Skeletal muscle satellite cell (primary cell): ENCODE data around the gene LIN7B.
"Not testable (repeated sequence)": the region's sequence is repeated elsewhere in the genome, so short reads cannot be mapped to it uniquely, and the experiment has no call there.

ENCODE experiments used
- H3K27me3 ChIP-seq: 2 replicates; pipeline ENCODE4 v1.7.0; 2013; ENCODE audit warnings: low read length; ENCODE audit not compliant: control insufficient read depth, insufficient read depth
- H3K36me3 ChIP-seq: 2 replicates; pipeline ENCODE4 v1.7.0; 2013; ENCODE audit warnings: mild to moderate bottlenecking, control low read depth, low read length; ENCODE audit not compliant: insufficient read depth
- H3K4me1 ChIP-seq: 2 replicates; pipeline ENCODE4 v1.7.0; 2013; ENCODE audit warnings: low read length; ENCODE audit not compliant: control insufficient read depth, insufficient read depth
- H3K4me2 ChIP-seq: 2 replicates; pipeline ENCODE4 v1.7.0; 2013; ENCODE audit warnings: mild to moderate bottlenecking, low read length
- H3K4me3 ChIP-seq: 2 replicates; pipeline ENCODE4 v1.7.0; 2013; ENCODE audit warnings: low read length
- H3K9ac ChIP-seq: 2 replicates; pipeline ENCODE4 v1.7.0; 2013; ENCODE audit warnings: mild to moderate bottlenecking, low read depth, low read length, moderate library complexity
- H3K9me3 ChIP-seq: replicated peaks from 2 replicates; pipeline ENCODE4 v1.7.0; 2013; ENCODE audit warnings: mild to moderate bottlenecking, control low read depth, low read length

The LIN7B gene

GRCh38 chr19:49141352-49141751 lies 27.2 kb downstream of the LIN7B start:
- peaks cover 16% of the 10 kb centered on the region for H3K4me1 ChIP-seq
- no peak overlapping the region for H3K9ac ChIP-seq
- H3K27me3 ChIP-seq, result no peaks in the 10 kb centered on the region
- H3K4me2 ChIP-seq, result no peak overlapping the region
- no peaks in the 10 kb centered on the region for H3K36me3 ChIP-seq
- no peaks in the 10 kb centered on the region for H3K9me3 ChIP-seq
- no peak overlapping the region for H3K4me3 ChIP-seq

- peak overlapping the region; percentile 75 for H3K4me3 ChIP-seq
- H3K9ac ChIP-seq, result peak overlapping the region; percentile 56
- no peaks in the 10 kb centered on the region for H3K9me3 ChIP-seq
- H3K27me3 ChIP-seq, result no peaks in the 10 kb centered on the region
- H3K4me1 ChIP-seq, result peaks cover 11% of the 10 kb centered on the region
- no peaks in the 10 kb centered on the region for H3K36me3 ChIP-seq
- H3K4me2 ChIP-seq, result peak overlapping the region; percentile 89
Measured at GRCh38 chr19:49142866-49143335, 28.7 kb downstream of the LIN7B start.

- Histone ChIP-seq H3K27me3 (no peaks in the 10 kb centered on the region), H3K9ac (no peak overlapping the region), H3K4me1 (peaks cover 23% of the 10 kb centered on the region), H3K36me3 (no peaks in the 10 kb centered on the region), H3K9me3 (no peaks in the 10 kb centered on the region), H3K4me3 (peak overlapping the region; percentile 50), H3K4me2 (peak overlapping the region; percentile 63)
Measured at GRCh38 chr19:49145573-49146407, 31.6 kb downstream of the LIN7B start.

GRCh38 chr19:49146408-49146770 lies 32.2 kb downstream of the LIN7B start:
- peaks cover 24% of the 10 kb centered on the region for H3K4me1 ChIP-seq
- not testable (repeated sequence) for H3K9ac ChIP-seq, H3K4me3 ChIP-seq

GRCh38 chr19:49148044-49148682 lies 34.0 kb downstream of the LIN7B start:
- no peak overlapping the region for H3K4me3 ChIP-seq

More at GRCh38 chr19:49146408-49146770, 32.2 kb downstream of the LIN7B start:
- not testable (repeated sequence) for H3K9me3 ChIP-seq, H3K27me3 ChIP-seq, H3K36me3 ChIP-seq
- H3K4me2 ChIP-seq, result peak overlapping the region; percentile 63

GRCh38 chr19:49148784-49149651 lies 34.8 kb downstream of the LIN7B start:
- peak overlapping the region; percentile 84 for H3K9ac ChIP-seq
- H3K27me3 ChIP-seq, result no peaks in the 10 kb centered on the region
- H3K4me2 ChIP-seq, result peak overlapping the region; percentile 98
- no peaks in the 10 kb centered on the region for H3K36me3 ChIP-seq
- H3K9me3 ChIP-seq, result no peaks in the 10 kb centered on the region
- peak overlapping the region; percentile 87 for H3K4me3 ChIP-seq
- H3K4me1 ChIP-seq, result peaks cover 21% of the 10 kb centered on the region

More at GRCh38 chr19:49148044-49148682, 34.0 kb downstream of the LIN7B start:
- H3K9me3 ChIP-seq, result no peaks in the 10 kb centered on the region
- no peaks in the 10 kb centered on the region for H3K27me3 ChIP-seq
- H3K36me3 ChIP-seq, result no peaks in the 10 kb centered on the region
- H3K4me1 ChIP-seq, result peaks cover 21% of the 10 kb centered on the region
- H3K4me2 ChIP-seq, result no peak overlapping the region
- H3K9ac ChIP-seq, result no peak overlapping the region

- peak overlapping the region; percentile 98 for H3K4me2 ChIP-seq
- peak overlapping the region; percentile 87 for H3K4me3 ChIP-seq
- H3K27me3 ChIP-seq, result no peaks in the 10 kb centered on the region
- H3K4me1 ChIP-seq, result peaks cover 21% of the 10 kb centered on the region
- no peaks in the 10 kb centered on the region for H3K36me3 ChIP-seq
- peak overlapping the region; percentile 84 for H3K9ac ChIP-seq
- H3K9me3 ChIP-seq, result no peaks in the 10 kb centered on the region
Measured at GRCh38 chr19:49149652-49150105, 35.5 kb downstream of the LIN7B start.

GRCh38 chr19:49150106-49150943 lies 36.2 kb downstream of the LIN7B start:
- H3K9me3 ChIP-seq, result no peaks in the 10 kb centered on the region
- peak overlapping the region; percentile 84 for H3K9ac ChIP-seq
- no peaks in the 10 kb centered on the region for H3K36me3 ChIP-seq
- H3K27me3 ChIP-seq, result no peaks in the 10 kb centered on the region
- peak overlapping the region; percentile 98 for H3K4me2 ChIP-seq
- H3K4me3 ChIP-seq, result peak overlapping the region; percentile 87
- H3K4me1 ChIP-seq, result peaks cover 21% of the 10 kb centered on the region

- H3K9me3 ChIP-seq, result no peaks in the 10 kb centered on the region
- H3K27me3 ChIP-seq, result no peaks in the 10 kb centered on the region
- H3K4me2 ChIP-seq, result peak overlapping the region; percentile 98
- H3K9ac ChIP-seq, result peak overlapping the region; percentile 84
- H3K4me3 ChIP-seq, result peak overlapping the region; percentile 87
- H3K4me1 ChIP-seq, result peaks cover 17% of the 10 kb centered on the region
- H3K36me3 ChIP-seq, result no peaks in the 10 kb centered on the region
Measured at GRCh38 chr19:49150944-49151243, 36.7 kb downstream of the LIN7B start.

GRCh38 chr19:49151267-49152118 lies 37.3 kb downstream of the LIN7B start:
- Histone ChIP-seq H3K36me3 (no peaks in the 10 kb centered on the region), H3K4me2 (peak overlapping the region; percentile 98), H3K27me3 (no peaks in the 10 kb centered on the region), H3K4me3 (no peak overlapping the region), H3K9me3 (no peaks in the 10 kb centered on the region), H3K9ac (no peak overlapping the region), H3K4me1 (peaks cover 13% of the 10 kb centered on the region)
